Measurements from ENCODE around the gene DNAL1. TPM values are rescaled to one million over a fixed set of nuclear protein-coding genes. Genes with fewer than 3 reads are reported as not detected.

DNAL1 gene
- total and polyA plus RNA-seq, 2 of the 4 experiments (the other 2 are of a cell fraction): 4.5 to 5.4 TPM

DNA sequence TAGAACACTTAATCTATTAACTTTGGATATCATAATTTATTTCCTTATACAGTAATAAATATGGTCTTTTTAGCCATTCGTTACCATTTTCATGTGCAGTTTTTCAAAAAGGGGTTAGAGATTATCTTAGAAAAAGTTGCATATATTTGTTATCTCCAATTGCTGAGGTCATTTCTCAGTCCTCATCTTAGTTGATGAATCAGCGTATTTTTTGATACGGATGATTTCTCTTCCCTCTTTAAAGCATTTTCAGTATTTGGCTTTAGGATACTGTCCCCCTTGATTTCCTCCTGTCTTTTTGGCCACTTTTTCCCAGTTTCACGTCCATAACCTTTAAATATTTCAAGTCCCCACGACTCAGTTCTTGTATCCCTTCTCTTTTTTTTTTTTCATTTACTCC is 21.8 kb downstream of the DNAL1 start:
- H3K4ac ChIP-seq (ENCODE audit: low read depth, low read length): no peak overlapping the region
- no peak overlapping the region for H3K14ac ChIP-seq (replicated peaks; ENCODE audit: low read depth, low read length)
- no peak overlapping the region for H3K56ac ChIP-seq (ENCODE audit: extremely low read depth, insufficient read depth, low read length)
- dilution Hi-C loops (cut with HindIII; ENCODE audit: low sequenced_read_pairs, unreplicated experiment) (no loop called here), intact Hi-C loops (cut with micrococcal nuclease) (no loop called here), in situ Hi-C loops (cut with MboI; ENCODE audit: low sequenced_read_pairs) (no loop called here)
- no TSS peak for BruUV-seq (replicated peaks)
- no peak overlapping the region for H3K27ac ChIP-seq (ENCODE audit: insufficient read depth, low read length)
- ATAC-seq (ENCODE audit: low read depth) (no peak), DNase-seq (no peak)
- H2BK5ac ChIP-seq (ENCODE audit: low read depth, low read length, poor library complexity, severe bottlenecking): no peak overlapping the region
- 93% methylated on average over 2 of the region's 5 CpGs; no CpG with 5 or more reads in 1 of the 2 experiments for WGBS, 2 experiments (ENCODE audit: extremely low coverage in 2 of 2, insufficient read length in 1 of 2)
- H3K23ac ChIP-seq (ENCODE audit: low read depth, low read length): no peak overlapping the region
- H2AFZ ChIP-seq (replicated peaks; ENCODE audit: low read length, poor library complexity): no peak overlapping the region
- no peak overlapping the region for H2BK120ac ChIP-seq (ENCODE audit: low read depth, low read length)
- no peaks in the 10 kb centered on the region for H3K4me1 ChIP-seq (ENCODE audit: control insufficient read depth, insufficient read depth, low read length)
- H3K4me3 ChIP-seq (ENCODE audit: insufficient read depth, low read depth, low read length): no peak overlapping the region
- no peaks in the 10 kb centered on the region for H3K9me3 ChIP-seq (ENCODE audit: control insufficient read depth, insufficient read depth, low read length)
- no peak overlapping the region for H3K4me2 ChIP-seq (ENCODE audit: low read depth, low read length)
- no peak overlapping the region for H4K5ac ChIP-seq (ENCODE audit: low read depth, low read length)
- no peak overlapping the region for H3K9ac ChIP-seq (ENCODE audit: low read depth, low read length)
- H4K8ac ChIP-seq (ENCODE audit: low read depth in 2 of 2, low read length in 2 of 2): no peak overlapping the region
- no peak overlapping the region for H2AK9ac ChIP-seq (replicated peaks; ENCODE audit: low read depth, low read length, poor library complexity)
- no peak overlapping the region for H2BK15ac ChIP-seq (ENCODE audit: low read depth, low read length)
- CTCF ChIA-PET: no interaction called here
- POLR2A ChIA-PET (ENCODE audit: unreplicated experiment): no interaction called here
- peak; percentile 91 for TF ChIP-seq MAFK (IDR thresholded peaks at IDR 0.05; ENCODE audit: low read depth, low read length)
- no peak for TF ChIP-seq ELK1 (IDR thresholded peaks at IDR 0.05; ENCODE audit: borderline replicate concordance, low read depth, low read length)
- no peak for TF ChIP-seq NFE2L2 (IDR thresholded peaks at IDR 0.05; ENCODE audit: low read depth, low read length)
- no peak for TF ChIP-seq CTCF (conservative IDR thresholded peaks at IDR 0.05; ENCODE audit: low read depth, low read length)
- TF ChIP-seq RCOR1 (IDR thresholded peaks at IDR 0.05; ENCODE audit: insufficient replicate concordance, low read length): no peak
- no peak for TF ChIP-seq MXI1 (IDR thresholded peaks at IDR 0.05; ENCODE audit: borderline replicate concordance, low read depth, low read length)
- H2AK5ac ChIP-seq (ENCODE audit: low read depth, low read length): no peak overlapping the region
- no peak overlapping the region for H4K91ac ChIP-seq (ENCODE audit: insufficient read depth, low read depth, low read length)
- H3K36me3 ChIP-seq (ENCODE audit: control insufficient read depth, insufficient read depth, low read length): peaks cover 2% of the 10 kb centered on the region; the same call in 1 of the 2 replicates
- no peak overlapping the region for H3K18ac ChIP-seq (ENCODE audit: low read depth, low read length)
- H4K20me1 ChIP-seq (ENCODE audit: insufficient read depth, low read length): no peaks in the 10 kb centered on the region; the same call in 1 of the 2 replicates
- no peaks in the 10 kb centered on the region for H3K27me3 ChIP-seq (ENCODE audit: control insufficient read depth, insufficient read depth, low read length)
- H3K9me1 ChIP-seq (ENCODE audit: insufficient read depth, low read length): no peaks in the 10 kb centered on the region
- H2BK20ac ChIP-seq (ENCODE audit: low read depth, low read length): no peak overlapping the region
- H3K79me1 ChIP-seq (ENCODE audit: low read depth in 1 of 2, low read length in 2 of 2): no peaks in the 10 kb centered on the region

All from IMR-90 (cell line).